HG03469 (cell line): Measurements from ENCODE around the gene ASTL.
A peak's percentile ranks its signal among the peaks of the same experiment; 100 is the strongest.
"Not testable (repeated sequence)": the region's sequence is repeated elsewhere in the genome, so short reads cannot be mapped to it uniquely, and the experiment has no call there.

Source experiments
- ATAC-seq: cut with Tn5 transposase; IDR thresholded peaks from one replicate; pipeline ENCODE4 v1.9.1; 2021; ENCODE audit warnings: mild to moderate bottlenecking, moderate library complexity, moderate number of reproducible peaks; ENCODE audit not compliant: unreplicated experiment

ASTL gene

DNA sequence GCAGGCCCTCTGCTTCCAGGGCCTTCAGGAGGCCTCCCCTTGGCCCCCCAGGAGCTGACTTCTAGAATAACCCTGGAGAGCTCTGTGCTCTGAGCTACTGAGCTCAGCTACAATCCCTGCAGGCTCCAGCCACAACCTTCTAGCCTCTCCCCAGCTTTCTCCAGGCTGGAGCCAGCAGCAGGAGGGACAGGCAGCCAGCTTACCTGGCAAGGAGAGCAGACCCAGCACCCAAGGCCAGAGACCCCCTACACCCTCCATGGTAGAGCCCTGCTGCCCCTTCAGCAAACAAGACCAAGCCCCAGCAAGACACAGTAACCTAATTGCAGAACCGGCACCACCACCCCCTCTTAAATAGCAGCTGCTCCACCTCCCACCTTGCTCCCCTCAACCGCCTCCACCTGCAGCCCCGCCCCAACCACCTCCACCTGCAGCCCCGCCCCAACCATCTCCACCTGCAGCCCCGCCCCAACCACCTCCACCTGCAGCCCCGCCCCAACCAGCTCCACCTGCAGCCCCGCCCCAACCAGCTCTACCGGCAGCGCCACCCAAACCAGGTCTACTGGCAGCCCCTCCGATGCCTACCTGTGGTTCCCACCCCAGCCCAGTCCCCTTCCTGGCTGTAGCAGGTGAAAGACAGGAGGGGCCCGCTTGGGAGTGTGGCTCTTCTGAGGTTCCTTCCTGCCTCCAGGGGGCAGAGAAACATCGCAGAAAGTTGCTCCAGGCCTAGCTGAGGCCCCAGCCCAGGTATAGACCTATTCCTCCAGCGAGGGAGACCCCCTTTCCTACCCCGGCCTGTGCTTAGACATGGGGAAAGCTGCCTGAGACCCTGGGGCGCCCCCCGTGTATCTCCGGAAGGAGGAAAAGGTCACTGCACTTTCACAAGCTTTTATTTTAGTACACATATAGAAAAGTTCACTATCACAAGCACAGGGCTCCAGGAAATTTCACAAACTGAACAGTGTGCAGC is at the start of gene ASTL:
Gene ASTL, minus strand, starts transcription at position 324 of the 967 bp plus-strand sequence. Its CDS starts 66 bp downstream, at position 258.
- no peak for ATAC-seq

DNA sequence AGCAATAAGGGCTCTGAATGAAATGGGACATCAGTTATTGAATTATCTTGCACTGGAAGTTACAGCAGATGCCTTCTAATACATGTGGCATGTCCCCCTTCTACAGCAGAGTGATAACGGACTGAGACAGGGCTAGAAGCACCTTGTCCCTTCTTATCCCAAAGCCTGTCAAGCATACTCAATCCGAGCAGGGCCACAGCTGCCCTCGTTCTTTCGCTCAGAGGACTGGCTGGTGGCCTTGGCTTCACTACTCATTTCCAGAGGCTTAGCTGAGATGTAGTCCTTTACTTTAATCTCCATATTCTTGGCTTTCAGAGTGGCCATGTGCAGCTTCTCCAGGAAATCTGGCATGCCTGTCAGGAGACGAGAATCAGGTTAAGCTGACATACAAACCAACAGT is 48.3 kb upstream of the ASTL start:
- ATAC-seq = no peak

DNA sequence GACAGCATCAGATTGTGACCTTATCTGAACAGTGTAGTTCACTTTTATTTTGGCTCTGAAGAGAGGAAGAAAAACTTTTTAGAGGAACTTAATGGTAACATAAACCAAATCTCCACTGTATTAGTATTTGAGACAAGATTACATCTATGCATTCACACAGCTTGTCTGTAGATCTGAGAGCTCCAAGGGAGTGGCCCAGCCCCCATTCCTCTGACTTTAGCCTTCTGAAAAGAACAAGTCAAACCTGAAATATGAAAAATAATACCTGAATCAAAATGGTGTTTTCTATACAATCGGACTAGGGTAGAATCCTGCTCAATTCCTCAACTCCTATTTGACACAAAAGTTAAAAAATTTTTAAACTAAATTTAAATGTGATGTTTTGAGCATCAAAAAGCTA is 47.2 kb upstream of the ASTL start:
- ATAC-seq = no peak

DNA sequence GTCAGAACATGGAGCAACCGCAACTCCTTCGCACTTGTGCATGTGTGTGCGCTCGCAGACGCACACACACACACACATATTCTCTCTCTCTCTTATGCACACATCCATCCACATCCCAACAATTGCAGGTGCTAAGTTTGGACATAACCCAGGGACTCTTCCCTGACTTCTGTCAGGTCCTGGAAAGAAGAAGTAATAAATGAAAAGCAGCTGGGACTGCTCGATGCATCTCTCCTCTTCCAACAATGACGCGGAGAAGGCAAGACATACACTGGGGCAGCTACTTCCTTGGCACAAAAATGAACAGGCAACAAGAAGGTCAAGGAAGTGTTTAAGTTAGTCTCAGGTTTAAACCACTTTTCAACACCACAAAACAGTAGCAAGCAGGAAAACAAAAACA is 46.7 kb upstream of the ASTL start:
- no peak for ATAC-seq

DNA sequence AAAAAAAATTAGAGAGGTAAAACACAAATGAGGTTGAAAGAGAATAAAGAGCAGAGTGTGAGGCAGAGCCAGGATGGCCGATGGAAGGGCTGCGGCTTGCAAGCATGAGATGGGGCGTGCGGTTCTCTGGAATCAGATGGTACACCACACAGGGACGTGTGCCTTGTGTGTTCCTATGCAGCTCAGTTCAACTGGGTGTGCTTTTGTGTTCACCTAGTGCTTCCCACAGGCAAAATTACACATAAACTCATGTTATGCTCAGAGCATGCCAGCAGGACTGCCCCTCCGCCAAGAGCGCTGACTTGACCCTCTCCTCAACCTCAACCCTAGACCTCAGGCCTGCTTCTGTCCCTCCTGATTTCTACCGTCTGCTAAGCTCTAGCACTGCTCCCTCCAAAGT is 45.9 kb upstream of the ASTL start:
- no peak for ATAC-seq

DNA sequence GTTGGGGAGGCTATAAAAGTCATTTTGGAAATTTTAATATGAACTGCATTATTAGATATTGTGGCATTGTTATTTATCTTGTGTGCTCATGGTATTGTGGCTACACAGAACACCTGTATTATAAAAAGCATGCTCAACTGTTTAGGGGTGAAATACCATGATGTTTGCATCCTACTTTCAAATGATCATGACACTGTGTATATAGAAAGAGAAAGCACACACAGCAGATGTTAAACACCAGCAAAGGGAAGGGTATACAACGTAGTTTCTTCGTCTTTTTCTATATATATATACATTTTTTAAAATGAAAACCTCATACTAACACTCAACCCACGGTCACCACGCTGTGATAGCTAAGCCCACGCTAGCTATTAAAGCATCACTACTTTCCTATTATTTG is 43.2 kb upstream of the ASTL start:
- no peak for ATAC-seq

DNA sequence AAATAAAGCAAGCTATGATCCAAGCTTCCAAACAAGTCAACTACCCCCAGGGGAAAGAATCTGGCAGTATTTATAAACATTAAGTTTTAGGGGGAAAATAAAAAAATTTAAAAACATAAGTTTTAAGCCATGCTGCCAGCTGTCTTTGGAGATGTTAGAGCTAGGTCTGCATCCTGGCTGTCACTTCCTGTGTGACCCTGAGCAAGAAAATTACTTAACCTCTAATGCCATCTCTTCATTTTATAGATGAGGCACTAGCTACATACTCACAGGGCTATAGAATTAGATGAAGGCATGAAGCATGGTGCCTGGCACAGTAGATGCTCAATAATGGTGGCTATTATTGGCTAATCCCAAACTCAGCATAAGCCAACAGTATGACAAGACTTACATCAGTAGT is 42.2 kb upstream of the ASTL start:
- ATAC-seq = no peak

DNA sequence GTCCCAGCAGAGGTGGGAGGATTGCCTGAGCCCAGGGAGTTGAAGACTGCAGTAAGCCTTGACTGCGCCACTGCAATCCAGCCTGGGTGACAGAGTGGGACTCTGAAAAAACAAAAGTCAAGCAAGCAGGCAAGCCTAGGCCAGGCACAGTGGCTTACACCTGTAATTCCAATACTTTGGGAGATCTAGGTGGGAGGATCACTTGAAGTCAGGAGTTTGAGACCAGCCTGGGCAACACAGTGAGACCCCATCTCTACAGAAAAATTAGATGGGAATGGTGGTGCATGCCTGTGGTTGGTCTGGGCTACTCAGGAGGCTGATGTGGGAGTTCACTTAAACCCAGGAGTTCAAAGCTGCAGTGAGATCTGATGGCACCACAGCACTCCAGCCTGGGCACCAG is 41.7 kb upstream of the ASTL start:
- ATAC-seq = no peak

DNA sequence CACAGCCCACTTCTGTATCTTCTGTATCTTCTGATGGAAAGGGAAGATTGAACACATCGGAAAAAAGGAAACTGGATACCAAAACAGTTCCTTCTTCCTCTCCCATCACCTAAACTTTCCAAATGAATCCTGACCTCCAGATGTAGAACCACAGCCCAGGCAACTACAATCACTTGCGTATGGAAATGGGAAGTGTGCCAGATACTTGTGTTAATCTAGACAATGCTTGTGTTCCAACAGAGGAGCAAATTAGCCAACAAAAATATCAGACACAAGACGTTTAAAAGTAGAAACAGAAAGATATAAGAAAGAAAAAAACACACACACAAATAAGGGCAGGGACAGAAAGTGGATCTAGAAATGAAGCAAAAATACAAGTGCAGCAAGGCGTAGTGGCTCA is 38.4 kb upstream of the ASTL start:
- no peak for ATAC-seq

DNA sequence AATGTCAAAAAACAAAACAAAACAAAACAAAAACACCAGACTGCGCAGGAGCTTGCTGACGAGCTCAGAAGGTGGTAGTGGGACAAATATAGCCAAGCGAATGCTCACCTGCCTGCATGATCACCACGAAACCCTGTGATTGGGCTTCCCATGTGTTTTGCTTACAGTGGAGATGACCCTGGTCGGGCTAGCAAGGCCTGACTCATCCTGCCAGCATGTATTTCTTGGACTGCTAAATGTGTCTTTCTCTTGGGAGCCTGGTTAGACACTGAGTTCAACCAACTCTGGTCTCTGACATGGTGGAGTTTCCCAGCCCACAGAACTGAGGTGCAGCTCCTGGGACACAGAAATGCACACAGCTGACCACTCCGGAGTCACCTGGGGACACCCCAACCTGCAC is 37.6 kb upstream of the ASTL start:
- ATAC-seq = no peak

DNA sequence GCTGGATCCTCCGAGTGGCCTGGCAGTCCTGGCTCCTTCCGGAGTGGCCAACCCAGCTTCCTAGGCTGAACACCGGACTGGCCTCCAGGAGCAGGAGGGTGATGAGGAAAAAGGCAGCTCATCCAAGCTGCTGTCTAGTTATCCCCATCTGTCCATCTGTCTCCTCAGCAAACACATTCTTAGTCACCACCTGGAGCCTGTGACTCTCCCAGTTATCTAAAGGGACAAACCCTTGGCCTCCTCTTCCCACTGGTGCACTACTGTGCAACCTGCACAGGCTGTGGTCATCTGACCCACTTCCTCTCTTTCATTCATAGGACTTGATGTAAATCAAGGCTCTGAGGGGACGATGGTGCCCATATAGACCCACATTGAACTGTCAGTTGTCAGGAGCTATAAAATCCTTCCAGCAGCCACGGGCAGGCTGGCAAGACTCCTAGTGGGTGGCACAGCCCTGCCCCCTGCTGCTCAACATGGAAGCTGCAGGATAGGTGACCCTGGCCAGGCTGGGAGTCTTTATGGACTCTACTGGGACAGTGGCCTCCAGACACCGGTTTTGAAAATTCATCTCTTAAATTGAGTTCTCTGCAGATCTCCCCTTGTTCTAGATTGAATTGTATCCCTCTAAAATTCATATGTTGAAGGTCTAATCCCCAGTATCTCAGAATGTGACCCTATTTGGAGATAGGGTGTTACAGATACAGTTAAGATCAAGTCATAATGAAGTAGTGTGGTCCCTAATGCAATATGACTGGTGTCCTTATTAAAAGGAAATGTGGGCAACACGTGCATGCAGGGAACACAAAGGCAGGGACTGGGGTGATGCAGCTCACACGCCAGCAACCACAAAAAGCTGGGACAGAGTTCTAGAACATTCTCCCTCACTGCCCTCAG is 36.2 kb upstream of the ASTL start:
- peak; percentile 55 for ATAC-seq

DNA sequence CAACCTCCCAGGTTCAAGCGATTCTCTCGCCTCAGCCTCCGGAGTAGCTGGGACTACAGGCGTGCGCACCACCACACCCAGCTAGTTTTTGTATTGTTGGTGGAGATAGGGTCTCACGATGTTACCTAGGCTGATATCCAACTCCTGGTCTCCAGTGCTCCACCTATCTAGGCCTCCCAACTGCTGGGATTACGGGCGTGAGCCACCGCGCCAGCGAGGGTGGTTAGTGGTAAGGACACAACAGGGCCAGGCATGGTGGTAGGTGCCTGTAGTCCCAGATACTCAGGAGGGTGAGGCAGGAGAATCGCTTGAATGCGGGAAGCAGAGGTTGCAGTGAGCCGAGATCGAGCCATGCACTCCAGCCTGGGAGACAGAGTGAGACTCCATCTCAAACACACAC is 33.5 kb upstream of the ASTL start:
- ATAC-seq = no peak

DNA sequence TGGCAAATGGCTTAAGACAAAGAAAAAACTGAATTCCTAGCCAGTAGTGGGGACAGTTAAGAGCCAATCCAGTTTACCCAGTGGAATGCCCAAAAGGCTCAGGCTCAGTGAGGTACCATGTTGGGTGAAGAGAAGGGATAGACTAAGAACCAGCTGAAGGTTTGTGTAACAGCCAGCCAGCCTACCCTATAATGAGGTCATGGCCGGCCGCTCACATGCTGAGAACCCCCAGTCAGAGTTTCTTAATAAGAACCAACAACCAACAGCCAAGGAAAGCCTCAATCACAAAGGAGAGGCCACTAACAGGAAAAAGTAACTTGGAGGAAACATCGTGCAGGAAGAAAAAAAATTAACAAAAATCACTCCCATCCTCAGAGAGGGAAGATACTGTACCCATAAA is 32.3 kb upstream of the ASTL start:
- no peak for ATAC-seq

DNA sequence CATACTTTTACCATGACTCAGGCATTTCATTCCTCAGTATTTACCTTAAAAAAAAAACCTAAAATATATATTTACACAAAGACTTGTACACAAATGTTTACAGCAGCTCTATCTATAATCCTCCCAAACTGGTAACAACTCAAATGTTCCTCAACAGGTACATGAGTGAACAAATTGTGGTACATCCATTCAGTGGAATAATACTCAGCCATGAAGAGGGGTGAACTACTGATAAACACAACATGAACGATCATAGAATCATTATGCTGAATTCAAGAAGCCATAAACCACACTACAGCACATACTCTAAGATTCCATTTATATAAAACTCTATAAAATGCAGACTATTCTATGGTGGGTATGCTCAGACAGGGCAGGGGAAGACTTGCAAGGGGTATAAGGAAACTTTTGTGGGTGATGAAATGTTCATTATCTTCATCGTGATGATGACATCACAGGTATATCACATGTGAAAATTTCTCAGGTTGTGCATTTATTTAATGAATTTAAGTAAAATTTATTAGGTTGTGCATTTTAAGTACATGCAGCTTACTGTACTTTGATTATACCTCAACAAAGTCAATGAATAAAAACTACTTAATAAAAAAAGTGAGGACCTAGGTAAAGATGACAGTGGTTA is 31.7 kb upstream of the ASTL start:
- ATAC-seq = no peak

DNA sequence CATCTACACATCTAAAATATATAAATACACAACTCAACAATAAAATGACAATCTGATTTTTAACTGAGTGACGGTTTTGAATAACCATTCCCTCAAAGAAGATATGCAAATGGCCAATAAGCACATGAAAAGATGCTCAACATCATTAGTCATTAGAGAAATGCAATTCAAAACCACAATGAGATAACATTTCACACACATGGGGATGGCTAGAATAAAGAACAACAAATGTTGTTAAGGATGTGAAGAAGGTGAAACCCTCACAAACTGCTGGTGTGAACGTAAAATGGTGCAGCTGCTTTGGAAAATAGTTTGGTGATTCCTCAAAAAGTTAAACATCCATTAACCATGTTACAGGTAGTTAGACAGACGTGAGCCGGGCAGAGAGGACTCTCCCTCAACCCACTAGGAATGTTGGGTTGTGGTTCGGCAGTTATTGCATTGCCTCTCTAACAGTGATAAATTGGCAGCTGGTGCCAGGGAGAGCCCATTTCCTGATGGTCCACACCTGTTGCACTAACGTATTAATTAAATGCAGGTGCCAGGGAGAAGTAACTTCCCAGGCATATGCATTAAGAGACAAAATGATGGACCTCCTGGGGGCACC is 29.2 kb upstream of the ASTL start:
- no peak for ATAC-seq

DNA sequence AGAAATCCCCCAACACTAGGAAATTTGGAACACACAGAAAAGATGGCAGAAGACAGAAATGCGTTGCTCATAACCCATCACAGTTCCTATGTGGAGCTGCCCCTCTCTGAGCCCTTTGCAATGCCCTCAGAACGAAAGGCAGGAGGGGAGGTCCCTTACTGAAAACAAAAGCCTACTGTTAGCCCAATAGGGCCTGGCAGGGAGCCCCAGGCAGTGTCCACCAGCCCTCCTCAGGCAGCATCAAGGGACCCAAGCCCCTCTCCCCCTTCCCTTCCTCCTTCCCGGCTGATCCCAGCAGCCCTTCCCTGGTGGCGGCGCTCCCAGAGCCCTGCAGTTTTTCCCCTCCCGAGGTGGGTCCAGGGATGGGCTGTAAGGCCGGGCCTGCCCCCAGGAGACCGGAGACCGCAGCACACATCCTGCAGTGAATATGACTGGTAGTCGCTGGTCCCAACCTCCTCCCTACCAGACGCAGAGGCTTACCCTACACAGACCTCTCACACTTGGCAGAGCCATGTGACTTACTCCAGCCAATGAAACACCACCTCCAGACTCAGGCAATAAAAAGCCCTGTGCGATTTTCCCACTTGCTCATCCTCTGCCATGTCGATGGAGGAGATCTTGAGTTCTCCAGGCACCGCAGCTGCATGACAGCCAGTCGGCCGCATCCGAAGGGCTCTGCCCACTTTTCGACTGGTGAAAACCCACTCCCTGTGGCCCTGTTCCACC is 26.3 kb upstream of the ASTL start:
- peak; percentile 73 for ATAC-seq

DNA sequence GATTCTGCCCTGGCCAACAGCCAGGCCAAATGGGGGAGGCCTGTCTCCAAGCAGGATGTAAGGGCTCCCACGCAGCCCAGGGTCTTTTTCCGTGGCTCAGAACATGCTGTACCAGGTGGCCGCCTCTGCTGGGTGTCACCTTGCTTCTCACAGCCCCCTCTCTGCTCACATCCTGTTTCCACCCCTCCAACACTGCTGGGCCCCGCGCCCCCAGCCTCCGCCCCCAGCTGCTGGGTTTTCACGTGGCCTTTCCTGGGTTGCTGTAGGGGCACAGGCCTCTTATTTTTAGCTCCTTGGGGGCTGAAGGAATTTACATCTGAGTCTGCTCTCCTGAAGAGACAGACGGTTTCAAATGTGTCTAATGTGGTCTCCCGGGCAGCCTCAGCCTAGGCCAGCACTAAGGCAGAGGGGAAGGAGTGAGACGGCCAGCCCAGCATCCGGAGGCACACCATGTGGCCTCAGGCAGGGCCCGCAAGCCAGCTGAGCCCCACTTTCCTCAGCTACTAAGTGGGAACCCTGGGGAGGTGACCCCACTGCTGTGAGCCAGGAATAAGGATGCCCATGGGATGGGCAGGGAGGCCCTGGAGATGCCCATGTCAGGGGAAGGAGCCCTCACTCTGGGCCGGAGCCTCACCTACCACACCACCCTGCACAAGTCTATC is 25.6 kb upstream of the ASTL start:
- no peak for ATAC-seq

DNA sequence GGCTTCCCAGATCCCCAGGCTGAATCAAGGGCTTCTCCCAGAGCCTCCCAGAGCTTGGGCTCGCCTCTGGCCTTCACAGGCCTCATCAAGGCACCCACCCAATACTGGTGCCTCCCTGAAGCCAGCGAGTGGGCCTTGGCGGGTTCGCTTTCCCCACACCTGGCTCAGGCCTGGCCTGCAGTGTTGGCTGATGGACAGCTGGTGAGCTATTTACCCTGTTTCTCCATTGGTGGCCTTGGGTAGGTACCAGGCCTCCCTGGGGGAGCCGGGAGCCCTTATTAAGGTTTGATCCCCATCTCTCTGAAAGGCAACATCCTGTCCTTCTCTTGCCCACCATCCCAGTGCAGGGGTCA is 25.1 kb upstream of the ASTL start:
- ATAC-seq = no peak

DNA sequence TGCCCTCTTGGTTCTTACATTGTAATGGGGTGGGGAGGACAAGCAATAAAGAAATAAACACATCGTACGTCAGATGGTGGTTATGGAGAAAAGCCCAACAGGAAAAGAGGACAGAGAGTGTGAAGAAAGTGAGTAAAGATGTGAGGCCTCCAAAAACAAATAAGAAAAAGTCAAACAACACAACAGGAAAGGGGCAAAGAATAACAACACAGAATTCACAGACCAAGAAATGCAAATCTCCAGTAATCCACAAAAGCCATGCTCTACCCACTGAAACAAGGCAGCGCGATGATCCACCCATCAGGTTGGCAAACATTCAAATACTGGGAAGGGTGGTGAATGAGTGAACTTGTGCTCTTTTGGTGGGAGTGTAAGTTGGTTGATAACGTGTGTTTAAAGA is 23.6 kb upstream of the ASTL start:
- ATAC-seq = no peak

DNA sequence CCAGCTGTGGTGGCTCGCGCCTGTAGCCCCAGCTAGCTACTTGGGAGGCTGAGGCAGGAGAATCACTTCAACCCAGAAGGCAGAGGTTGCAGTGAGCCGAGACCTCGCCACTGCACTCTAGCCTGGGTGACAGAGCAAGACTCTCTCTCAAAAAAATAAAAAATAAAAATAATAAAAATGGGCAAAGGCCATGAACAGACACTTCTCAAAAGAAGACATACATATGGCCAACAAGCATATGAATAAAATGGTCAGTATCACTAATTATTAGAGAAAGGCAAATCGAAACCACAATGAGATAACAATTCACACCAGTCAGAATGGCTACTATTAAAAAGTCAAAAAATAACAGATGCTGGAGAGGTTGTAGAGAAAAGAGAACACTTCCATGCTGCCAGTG is 22.1 kb upstream of the ASTL start:
- not testable (repeated sequence) for ATAC-seq
